NCI-H2107 (cell line): ENCODE measurements around the gene SH3BP4.

Source experiments
- DNase-seq: peaks from one replicate; lab custom pipeline; 2025; lab: John Stamatoyannopoulos, UW

SH3BP4 gene

GRCh38 chr2:234951664-234952269, at the start of gene SH3BP4:
TSS of gene SH3BP4 (plus strand) at chr2:234952017. CDS start at chr2:235035003, 82,986 bp downstream.
- peak; percentile 42 for DNase-seq

- DNase-seq: no peak
These were observed 47.0 kb upstream of the SH3BP4 start for GRCh38 chr2:234904785-234905184.

- DNase-seq: no peak
These were observed 46.1 kb upstream of the SH3BP4 start for GRCh38 chr2:234905547-234906265.

- DNase-seq: no peak
These were observed 41.6 kb upstream of the SH3BP4 start for GRCh38 chr2:234910186-234910679.

GRCh38 chr2:234911271-234911670, 40.5 kb upstream of the SH3BP4 start:
- DNase-seq: no peak

GRCh38 chr2:234912437-234912836, 39.4 kb upstream of the SH3BP4 start:
- DNase-seq: no peak

GRCh38 chr2:234913208-234913626, 38.6 kb upstream of the SH3BP4 start:
- DNase-seq: peak; percentile 25

GRCh38 chr2:234914371-234915154, 37.3 kb upstream of the SH3BP4 start:
- no peak for DNase-seq

- no peak for DNase-seq
These were observed 35.1 kb upstream of the SH3BP4 start for GRCh38 chr2:234916674-234917073.

- DNase-seq: no peak
These were observed 34.4 kb upstream of the SH3BP4 start for GRCh38 chr2:234917211-234917975.

- DNase-seq: no peak
These were observed 32.1 kb upstream of the SH3BP4 start for GRCh38 chr2:234919711-234920110.

- no peak for DNase-seq
These were observed 31.0 kb upstream of the SH3BP4 start for GRCh38 chr2:234920836-234921235.

- DNase-seq: no peak
These were observed 22.8 kb upstream of the SH3BP4 start for GRCh38 chr2:234929002-234929401.

GRCh38 chr2:234930397-234930796, 21.4 kb upstream of the SH3BP4 start:
- no peak for DNase-seq

GRCh38 chr2:234931371-234931770, 20.4 kb upstream of the SH3BP4 start:
- DNase-seq: no peak

GRCh38 chr2:234932591-234933168, 19.1 kb upstream of the SH3BP4 start:
- no peak for DNase-seq

- DNase-seq: no peak
These were observed 16.5 kb upstream of the SH3BP4 start for GRCh38 chr2:234935311-234935710.

GRCh38 chr2:234939576-234939975, 12.2 kb upstream of the SH3BP4 start:
- DNase-seq: no peak

- DNase-seq: no peak
These were observed 11.8 kb upstream of the SH3BP4 start for GRCh38 chr2:234939996-234940395.

GRCh38 chr2:234940527-234940926, 11.3 kb upstream of the SH3BP4 start:
- no peak for DNase-seq

- no peak for DNase-seq
These were observed 6.4 kb upstream of the SH3BP4 start for GRCh38 chr2:234945339-234945873.
